LHCN-M2 (cell line): ENCODE measurements around the gene LKAAEAR1. TPM values are rescaled to one million over a fixed set of nuclear protein-coding genes. Genes with fewer than 3 reads are reported as not detected.

Source experiments
- DNase-seq: peaks from one replicate; pipeline ENCODE4 v3.0.0-alpha.2; 2012; ENCODE audit warnings: low read depth
- total RNA-seq: library from RNA; depleted of rRNA; stranded (reverse); fragments of >200 nt; gene quantifications from 2 replicates; pipeline ENCODE4 v1.2.3, GENCODE V29; 2014

LKAAEAR1 gene
- total RNA-seq, 1 experiment from 2014 or later: 0.40 TPM

DNA sequence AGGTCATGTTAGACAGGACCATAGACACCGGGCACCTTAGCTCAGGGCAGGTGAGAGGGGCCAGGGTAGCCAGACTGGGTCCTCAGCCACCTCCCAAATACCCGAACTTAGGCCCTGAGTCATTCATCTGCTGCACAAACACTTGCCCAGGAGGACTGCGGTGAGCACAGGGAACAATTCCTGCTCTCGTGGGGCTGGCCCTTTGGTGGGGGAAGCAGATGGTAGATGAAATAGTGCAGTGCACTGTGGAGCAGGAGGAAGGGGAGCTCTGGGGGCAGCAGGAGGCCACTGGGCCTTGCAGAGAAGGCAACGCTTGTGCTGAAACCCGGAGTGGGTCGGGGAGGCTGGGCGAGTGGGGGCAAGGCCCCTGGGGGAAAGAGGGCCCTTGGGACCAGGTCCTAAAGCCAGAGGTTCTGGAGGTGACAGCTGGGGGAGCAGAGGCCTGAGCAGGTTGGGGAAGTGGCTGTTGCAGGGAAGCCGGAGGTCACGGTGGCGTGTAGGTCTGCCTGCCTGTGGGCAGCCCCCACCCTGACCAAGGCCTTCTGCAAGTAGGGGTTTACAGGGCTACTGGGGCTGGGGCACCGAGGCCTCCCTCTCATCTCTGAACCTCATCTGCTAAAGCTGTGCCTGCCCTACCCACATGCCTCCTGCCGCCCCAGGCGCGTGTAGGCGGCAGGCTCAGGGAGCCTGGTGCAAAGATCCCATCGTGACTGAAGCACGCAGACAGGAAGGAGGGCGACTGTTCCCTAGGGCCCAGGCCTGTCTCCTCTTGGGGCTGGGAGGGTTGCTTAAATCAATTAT lies 27.8 kb upstream of the LKAAEAR1 start:
- DNase-seq: no peak

DNA sequence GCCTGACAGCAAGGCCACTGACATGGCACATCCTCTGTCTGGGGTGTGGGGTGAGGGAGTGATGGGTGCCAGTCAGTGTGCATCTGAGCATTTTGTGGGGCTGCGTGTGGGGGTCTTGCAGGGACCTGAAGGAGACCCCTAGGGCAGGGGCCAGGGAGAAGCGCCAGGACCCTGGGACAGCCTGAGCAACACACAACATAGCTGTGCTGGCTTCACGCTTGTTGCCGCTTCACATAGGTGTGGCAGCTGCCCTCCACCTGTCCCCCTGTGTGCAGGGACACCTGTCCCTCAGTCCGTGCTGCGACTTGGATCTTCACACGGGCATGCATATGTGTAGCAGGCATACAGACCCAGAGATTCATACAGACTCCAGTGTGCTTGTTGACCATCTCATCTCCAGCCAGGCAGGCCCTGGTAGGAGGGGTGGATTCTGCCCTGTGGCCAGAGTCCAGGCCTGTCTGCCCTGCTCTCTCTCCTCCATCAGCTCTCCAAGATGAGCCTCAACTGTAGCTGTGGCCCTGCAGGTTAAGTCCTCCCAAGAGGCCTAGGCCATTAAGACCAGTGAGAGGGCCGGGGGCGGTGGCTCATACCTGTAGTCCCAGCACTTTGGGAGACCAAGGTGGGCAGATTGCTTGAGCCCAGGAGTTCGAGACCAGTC lies 26.3 kb upstream of the LKAAEAR1 start:
- DNase-seq: no peak

DNA sequence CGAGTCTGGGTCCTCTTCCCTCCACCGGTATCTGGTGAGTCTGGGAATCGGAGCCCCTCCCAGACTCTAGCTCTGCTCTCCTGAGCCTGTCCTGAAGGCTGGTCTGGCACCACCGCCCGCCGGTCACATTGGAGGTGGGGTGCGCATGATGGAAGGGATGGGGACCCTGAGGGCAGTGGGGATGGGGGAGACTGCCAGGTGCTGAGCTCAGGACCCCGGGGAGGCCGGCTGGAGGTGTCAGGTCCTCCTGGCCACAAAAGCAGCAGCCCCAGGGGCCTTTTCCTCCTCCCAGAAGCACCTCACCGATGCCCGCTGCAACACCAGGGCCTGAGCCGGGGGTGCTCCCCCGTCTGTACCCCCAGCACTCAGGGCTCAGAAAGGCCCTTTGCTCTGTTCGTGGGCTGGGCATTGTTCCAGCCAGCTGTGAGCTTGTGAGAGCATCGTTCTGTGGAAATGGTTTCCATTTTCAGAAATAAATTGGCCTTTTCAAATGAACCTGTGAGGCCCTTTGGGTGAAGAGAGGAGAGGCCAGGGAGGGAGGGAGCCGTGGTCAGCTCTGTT lies 25.7 kb upstream of the LKAAEAR1 start:
- DNase-seq: no peak

DNA sequence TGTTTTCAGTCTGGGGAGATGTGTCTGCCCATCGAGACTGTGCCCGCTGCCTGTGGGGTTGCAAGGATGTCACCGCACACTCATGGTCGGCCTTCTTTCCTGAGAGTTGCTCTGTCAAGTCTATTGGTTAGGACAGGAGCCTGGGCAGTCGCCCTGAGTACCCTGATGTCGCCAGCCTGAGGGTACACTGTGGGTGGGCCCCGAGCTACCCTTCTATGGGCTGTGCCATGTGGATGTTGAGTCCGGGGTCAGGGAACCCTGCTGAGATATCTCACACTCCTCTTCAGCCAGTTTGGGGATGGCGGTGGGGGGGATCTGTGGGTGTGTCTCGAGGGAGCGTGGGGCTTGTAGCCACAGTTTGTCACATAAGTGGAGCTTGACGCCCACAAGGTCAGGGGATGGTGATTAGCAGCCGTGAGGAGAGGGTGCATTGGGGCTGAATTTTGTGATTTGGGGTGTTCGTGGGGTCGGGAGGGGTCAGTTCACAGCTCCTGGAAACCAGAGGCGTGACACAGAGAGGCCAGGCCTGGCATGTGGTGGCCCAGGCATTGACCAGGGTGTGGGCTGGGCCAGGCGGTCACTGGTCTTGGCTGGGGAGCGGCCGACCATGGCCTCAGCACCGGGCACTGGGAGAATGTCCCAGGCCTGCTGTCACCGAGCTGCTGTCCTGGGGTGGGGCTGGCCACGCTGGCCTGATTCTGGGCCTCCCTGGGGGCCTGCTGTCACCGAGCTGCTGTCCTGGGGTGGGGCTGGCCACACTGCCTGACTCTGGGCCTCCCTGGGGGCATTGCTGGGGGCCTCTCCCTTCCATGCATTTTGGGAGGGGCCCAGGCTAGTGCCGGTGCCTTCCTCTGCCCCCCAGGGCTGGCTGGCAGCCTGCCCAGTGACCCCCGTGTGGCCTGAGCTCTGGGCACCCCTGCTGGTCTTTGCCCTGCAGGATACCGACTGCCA lies 24.8 kb upstream of the LKAAEAR1 start:
- no peak for DNase-seq

DNA sequence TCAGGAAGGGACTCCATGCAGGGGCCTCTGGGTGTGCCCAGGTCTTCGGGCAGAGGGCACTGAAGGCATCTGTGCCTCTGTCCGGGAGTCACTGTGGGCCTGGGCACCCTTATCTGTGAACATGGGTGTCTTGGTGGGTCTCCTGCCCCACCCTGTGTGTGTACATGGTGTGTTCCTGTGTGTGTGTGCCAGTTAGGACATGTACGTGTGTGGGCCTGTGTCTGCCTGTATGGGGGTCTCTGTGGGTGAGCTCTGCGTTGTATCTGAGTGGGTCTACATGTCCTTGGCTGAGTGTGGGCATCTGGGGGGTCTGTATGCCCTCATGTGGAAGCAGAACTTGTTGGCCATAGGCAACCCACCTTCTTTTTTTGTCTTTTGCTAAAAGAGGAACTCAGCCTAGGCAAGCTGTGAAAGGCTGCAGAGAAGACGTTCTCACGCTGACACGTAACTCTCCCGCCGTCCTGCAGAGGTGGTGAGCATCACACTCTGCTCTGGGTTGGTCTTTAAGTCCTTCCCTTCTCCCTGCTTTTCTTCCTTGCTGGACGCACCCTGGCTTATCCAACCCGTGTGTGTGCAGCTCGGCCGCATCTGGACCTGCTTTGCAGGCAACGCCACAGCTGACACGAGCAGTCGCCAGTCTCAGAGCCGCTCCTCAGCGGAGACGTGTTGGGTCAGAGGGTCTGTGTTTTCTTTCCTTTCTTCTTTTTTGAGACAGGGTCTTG lies 23.7 kb upstream of the LKAAEAR1 start:
- no peak for DNase-seq

DNA sequence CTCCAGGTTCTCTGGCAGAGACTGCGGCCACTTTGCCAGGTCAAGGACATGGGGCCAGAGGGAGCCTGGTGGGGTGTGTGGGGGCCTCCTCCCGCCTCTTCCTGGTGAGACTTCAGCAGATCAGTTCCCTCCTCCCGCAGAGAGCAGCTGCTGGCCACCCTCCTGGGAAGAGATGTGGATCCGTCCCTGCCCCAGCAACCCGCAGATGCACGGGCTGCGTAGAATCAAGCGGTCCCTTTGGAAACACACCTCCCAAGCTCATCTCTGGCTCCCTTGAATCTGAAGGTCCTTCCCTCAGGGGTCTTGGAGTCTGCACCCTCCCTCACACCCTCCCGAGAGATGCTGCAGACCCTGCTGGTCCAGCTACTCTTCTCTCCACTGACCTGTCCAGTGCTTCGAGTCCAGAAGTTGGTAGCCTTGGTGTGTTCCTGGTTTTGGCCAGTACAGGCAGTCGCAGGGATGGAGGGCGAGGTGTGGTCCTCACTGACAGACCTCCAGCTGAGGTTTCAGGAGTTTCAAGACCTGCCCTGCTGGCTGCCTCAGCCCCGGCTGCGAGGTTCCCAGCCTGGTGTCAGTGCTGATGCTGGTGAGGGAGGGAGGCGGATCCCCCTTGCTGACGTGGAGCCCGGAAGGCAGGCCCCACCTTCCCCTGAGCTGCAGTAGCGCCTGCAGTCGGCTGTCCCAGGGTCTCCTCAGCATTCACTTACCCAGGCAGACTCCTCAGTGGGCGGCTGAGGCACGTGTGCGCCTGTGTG lies 23.0 kb upstream of the LKAAEAR1 start, which contains the start of gene NPBWR2:
NPBWR2 (minus strand) TSS at position 585 of the 755 bp plus-strand sequence. CDS start 734 bp downstream, outside the sequence.
- no peak for DNase-seq

DNA sequence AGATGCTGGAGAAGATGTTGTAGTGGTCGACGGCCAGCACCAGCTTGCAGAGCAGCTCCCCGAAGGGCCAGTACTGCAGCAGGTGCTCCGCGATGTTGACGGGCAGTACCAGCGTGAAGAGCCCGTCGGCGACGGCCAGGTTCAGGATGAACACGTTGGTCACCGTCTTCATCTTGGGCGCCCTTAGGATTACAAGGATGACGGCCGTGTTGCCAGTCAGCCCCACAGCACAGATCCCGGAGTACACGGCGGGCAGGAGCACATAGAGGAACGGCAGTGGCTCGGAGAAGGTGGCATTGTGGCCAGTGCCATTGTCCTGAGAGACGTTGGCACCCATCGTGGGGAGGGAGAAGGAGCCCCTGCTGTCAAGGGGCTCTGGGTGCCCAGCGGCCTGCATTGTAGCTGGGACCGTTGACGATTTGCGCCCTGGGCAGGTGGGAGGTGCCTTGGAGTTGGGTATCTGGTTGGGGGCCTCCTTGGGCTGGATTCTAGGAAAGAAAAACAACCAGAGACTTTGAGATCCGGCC lies 22.3 kb upstream of the LKAAEAR1 start:
- DNase-seq: no peak

DNA sequence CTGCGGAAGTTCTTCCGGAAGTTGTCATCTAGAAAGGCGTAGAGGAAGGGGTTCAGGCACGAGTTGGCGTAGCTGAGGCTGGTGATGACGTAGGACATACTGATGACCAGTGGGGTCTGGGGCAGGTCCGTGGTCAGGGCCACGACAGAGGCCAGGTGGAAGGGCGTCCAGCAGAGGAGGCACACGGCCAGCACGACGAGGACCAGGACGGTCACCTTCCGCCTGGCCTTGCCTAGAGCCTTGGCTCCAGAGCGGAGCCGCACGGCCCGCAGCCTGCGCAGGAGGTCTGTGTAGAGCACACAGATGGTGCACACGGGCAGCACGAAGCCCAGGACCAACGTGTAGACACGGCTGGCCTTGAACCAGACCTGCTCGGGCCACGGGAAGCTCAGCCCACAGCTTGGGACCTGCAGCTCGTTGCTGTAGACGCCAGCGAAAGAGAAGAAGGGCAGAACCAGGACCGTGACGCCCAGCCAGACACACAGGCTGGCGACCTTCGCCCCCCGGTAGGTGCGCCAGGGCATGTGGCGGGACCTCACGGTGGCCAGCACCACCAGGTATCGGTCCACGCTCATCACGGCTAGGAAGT lies 21.7 kb upstream of the LKAAEAR1 start:
- DNase-seq: no peak

DNA sequence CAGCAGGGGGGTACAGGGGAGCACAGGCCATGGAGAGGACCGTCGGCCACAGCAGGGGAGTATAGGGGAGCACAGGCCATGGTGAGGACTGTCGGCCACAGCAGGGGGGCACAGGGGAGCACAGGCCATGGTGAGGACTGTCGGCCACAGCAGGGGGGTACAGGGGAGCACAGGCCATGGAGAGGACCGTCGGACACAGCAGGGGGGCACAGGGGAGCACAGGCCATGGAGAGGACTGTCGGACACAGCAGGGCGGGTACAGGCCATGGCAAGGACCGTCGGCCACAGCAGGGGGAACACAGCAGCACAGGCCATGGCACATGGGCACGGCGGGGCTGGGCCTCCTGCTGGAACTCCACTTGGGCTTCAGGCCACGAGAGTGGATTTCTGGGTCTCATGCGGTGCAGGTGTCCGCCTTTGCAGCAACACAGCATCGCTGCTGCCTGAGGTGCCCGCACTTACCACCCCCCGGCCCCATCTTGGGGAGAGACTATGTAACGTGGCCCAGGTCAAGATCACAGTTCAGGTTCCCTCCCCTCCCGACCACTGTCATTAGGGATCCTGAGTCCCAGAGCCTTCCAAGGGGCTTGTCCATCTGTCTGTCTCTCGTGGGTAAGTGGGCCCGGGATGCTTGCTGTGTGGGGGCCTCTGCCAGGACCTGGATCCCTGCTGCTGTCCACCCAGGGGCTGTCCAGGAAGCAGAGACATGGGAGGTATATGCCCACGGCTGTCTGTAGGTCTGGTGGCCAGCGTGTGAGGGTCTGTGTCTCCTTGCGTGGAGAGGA lies 20.7 kb upstream of the LKAAEAR1 start:
- DNase-seq: no peak

DNA sequence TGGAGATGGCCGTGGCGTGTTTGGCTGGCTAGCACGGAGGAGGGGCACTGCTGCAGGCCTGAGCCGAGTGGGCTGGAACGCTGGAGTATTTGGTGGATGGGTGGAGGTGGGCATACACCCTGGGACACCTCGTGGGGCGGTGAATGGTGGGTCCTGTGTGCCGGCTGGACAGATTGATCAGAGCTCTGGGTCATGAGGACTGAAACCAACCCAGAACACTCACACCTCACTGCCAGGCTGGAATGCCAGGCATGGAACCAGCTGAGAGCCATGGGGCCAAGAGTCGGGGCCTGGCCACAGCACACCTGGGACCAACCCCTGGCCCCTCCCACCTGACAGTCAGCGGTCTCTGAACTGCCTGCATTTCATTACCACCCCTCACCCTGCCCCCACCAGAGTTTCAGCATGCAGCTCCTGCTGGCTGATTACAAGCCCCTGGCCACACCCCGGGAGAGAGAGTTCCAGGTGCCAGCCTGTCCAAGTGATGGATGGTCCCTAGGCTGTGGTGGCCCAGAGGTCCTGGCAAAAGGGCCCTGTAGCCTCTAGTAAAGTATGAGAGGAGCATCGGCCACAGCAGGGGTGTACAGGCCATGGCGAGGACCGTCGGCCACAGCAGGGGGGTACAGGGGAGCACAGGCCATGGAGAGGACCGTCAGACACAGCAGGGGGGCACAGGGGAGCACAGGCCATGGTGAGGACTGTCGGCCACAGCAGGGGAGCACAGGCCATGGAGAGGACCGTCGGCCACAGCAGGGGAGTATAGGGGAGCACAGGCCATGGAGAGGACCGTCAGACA lies 19.9 kb upstream of the LKAAEAR1 start:
- no peak for DNase-seq

DNA sequence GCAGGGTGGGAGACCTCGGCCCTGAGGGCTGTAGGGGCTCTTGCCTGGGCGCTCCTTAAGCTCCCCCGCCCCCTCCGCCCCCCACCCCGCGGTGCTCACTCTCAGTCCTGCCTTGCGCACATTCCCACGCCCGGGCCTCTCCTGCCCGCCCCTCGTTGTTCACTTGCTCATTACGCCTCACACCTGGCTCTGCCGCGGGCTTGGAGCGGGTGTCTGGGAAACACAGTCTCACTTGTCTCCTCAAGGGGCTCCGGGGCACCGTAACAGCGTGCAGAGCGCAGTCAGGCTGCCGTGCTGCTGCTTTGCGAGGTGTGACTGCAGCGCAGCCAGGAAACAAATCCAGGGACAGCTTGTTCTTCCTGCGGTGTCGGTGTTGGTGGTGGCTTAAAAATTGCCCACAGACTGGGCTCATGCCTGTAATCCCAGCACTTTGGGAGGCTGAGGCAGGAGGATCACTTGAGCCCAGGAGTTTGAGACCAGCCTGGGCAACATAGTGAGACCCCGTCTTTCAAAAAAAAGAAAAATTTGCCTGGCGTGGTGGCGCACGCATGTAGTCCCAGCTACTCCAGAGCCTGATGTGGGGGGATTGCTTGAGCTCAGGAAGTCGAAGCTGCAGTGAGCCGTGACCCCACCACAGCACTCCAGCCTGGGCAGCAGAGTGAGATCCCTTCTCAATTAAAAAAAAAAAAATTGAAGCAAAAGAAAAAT lies 18.6 kb upstream of the LKAAEAR1 start:
- DNase-seq: no peak

DNA sequence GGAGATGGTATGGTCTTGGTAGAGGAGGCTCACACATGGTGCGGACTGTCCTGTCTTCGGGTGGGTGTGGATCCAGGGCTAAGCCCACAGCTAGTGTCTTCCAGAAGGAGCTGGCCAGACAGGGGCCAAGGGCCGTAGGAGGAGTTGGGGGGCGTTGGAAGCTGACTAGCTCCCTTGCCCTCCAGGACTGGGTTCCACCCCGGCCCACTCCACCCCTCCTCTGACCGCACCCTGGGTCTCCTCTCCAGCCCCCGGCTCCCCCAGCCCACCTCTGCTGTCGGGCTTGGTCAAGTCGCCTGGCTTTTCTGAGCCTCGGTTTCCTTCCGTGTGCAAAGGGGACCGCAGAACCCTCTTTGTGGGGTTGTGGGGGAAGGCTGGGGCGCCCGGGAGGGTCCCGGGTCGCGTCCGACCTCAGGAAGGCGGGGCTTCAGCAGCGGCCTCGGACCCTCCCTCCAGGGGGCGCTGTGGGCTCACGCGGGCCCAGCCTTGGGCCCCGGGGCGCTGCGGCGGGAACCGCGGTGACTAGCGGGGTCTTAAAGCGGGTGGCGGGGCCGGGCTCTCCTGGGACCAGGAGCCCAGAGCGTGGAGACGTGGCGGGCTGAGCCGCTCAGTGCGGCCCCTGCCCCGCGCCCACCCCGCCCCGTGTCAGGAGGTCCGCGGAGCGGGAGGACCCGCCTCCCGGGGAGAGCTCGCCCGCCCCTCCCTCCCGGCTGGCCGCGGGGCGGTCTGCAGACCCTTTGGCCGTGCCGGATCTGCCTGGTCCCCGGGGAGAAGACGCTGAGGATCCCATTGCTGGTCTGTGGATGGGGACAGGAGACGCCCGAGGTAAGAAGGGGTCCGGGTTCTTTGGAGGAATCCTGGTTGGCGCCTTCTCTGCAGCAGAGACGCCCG lies 17.8 kb upstream of the LKAAEAR1 start:
- DNase-seq: no peak

DNA sequence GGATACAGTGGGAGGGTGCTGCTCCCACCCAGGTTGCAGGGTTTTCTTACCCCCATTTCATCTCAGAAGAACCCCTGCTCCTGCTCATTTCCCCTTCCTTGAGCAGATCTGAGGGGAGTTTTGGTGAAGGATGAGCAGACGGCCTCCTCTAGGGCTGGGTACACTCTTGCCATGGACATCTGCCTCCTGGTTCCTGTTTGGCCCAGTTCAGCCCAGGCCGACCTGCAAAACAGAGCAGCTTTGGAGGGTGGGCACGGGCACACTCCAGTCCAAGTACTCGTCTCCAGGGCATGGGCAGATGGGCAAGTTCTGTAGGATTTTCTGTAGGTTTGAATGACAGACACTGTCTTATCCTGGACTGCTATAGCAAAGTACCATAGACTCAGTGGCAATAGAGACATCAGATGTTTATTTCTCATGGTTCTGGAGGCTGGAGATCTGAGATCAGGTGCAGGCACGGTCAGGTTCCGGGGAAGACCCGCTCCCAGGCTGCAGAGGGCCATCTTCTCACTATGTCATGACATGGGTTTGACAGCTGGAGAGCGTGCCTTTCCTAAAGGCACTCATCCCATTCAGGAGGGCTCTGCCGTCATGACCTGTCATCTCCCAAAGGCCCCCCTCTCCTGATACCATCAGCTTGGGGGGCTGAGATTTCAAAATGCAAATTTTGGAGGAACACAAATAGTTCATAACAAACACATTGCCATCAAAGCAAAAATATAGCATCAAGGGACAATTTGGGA lies 16.9 kb upstream of the LKAAEAR1 start:
- no peak for DNase-seq

DNA sequence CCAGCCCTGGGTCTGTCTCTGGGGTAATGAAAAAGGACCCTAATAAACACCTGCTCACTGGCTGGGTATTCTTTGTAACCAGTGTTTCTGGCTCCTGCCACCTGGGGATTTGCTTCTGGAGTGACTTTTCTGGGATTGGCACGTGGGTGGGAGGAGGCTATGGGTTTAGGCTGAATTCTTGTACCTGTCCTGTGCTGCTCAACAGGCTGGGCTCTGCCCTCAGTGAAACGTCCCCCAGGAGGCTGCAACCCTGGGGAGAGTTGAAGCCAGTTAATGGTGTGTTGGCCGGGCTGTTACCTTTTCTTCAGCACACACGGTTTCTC lies 16.3 kb upstream of the LKAAEAR1 start:
- no peak for DNase-seq

DNA sequence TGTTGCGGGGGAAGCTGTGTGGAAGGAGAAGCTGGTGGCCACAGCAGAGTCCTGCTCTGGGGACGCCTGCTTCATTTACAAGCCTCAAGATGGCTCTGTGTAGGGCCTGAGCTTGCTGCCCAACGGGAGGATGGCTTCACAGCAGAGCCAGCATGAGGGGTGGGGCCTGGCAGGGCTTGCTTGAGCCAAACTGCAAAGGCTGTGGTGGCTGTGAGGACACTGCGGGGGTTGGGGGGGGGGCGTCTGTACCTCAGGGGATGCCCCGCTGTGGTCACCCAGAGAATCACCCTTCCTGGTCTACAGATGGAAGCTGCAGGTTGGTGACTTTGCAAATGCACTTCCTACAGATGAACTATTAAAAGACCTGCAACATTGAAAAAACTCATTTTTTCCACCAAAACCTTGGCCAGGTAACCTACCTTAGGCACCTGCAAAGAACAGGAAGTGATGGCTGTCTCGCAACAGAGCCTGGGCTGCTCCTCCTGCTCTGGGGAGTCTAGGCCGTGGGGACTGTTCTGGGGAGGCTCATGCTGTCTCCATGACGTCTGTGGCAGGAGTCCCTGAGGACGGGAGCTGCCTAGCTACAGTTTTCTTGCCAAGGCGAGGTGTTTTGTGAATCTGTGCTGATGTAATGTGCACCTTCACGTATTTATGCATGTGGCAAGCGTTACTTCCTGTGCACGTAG lies 15.8 kb upstream of the LKAAEAR1 start:
- no peak for DNase-seq
